Esophagus squamous epithelium (tissue), 5 donors: Measurements from ENCODE around the gene ZMYM2. TPM values are rescaled to one million over a fixed set of nuclear protein-coding genes. Genes with fewer than 3 reads are reported as not detected.

Experiments used
- DNase-seq: peaks from one replicate; lab custom pipeline; 2025; lab: John Stamatoyannopoulos, UW
- H3K27ac ChIP-seq, 4 donors: fragments of 200-600 bp; sonication (generic); one replicate each; pipeline ENCODE4 v1.5.1; 2016 to 2019; ENCODE audit warnings: mild to moderate bottlenecking in 1 of 4
- H3K27me3 ChIP-seq, 4 donors: fragments of 200-600 bp; sonication (generic); 1 replicate in 3 of 4; 2 replicates in 1 of 4; pipeline versions ENCODE4 v1.5.1 to v1.6.0; 2017 to 2021; ENCODE audit warnings: antibody characterized with exemption in 1 of 4
- H3K36me3 ChIP-seq, 3 donors: fragments of 200-600 bp; sonication (generic); one replicate each; pipeline ENCODE4 v1.5.1; 2016 to 2019
- H3K4me1 ChIP-seq, 3 donors: fragments of 200-600 bp; sonication (generic); one replicate each; pipeline ENCODE4 v1.5.1; 2017 to 2019
- H3K4me3 ChIP-seq, 4 donors: fragments of 200-600 bp; sonication (generic); 1 replicate in 3 of 4; 2 replicates in 1 of 4; pipeline ENCODE4 v1.5.1; 2016 to 2019; ENCODE audit warnings: mild to moderate bottlenecking in 2 of 4, moderate library complexity in 1 of 4
- H3K9me3 ChIP-seq, 3 donors: fragments of 200-600 bp; sonication (generic); one replicate each; pipeline ENCODE4 v1.5.1; 2016 to 2019
- CTCF ChIP-seq, 6 experiments: fragments of 450-650 bp in 4 of 6; fragments of 200-600 bp in 2 of 6; sonication (generic) in 2 of 6; IDR thresholded peaks; one replicate each; pipeline ENCODE4 v1.5.1; 2016 to 2019; ENCODE audit warnings: antibody characterized with exemption in 6 of 6, mild to moderate bottlenecking in 4 of 6, moderate library complexity in 4 of 6
- POLR2A ChIP-seq, 4 donors: fragments of 450-650 bp; IDR thresholded peaks; one replicate each; pipeline ENCODE4 v1.6.1; 2017; ENCODE audit warnings: antibody characterized with exemption in 4 of 4, mild to moderate bottlenecking in 4 of 4, moderate library complexity in 3 of 4
- WGBS, 2 donors: methylation state at CpG; one replicate each; pipeline ENCODE4 v1.1.5; 2018; 5-methylcytosine and 5-hydroxymethylcytosine counted together
- intact Hi-C: fragments of 100-400 bp; cut with DNase I; formaldehyde crosslinking; loops from one replicate; pipeline ENCODE4 v1.15.0; 2022
- total RNA-seq, 4 donors: library from RNA; depleted of rRNA; stranded (reverse); fragments of >200 nt; gene quantifications; one replicate each; pipeline ENCODE4 v1.1.0, GENCODE V29; 2016
- donor health status: DM: yes; HTN: yes; CAD: no.

Gene ZMYM2
- total RNA-seq, 4 donors from 2014 or later = 36.4 to 76.5 (median 46.9) TPM

- H3K4me3 ChIP-seq = no peak overlapping the region
- H3K9me3 ChIP-seq = no peaks in the 10 kb centered on the region
- TF ChIP-seq POLR2A (IDR thresholded peaks at IDR 0.05) = no peak
- TF ChIP-seq CTCF (IDR thresholded peaks at IDR 0.05) = no peak
- H3K27ac ChIP-seq = no peak overlapping the region
- 78 to 88% methylated on average over 4 of the region's 4 CpGs for WGBS, 2 donors
- peaks cover 0 to 22% (median 5%) of the 10 kb centered on the region in 3 donors for H3K4me1 ChIP-seq
- peaks cover 0 to 88% (median 7%) of the 10 kb centered on the region in 3 donors for H3K36me3 ChIP-seq
- no peak for DNase-seq
- no peaks in the 10 kb centered on the region for H3K27me3 ChIP-seq
- intact Hi-C loops = no loop called here
Observed at GRCh38 chr13:19993024-19993423, 34.5 kb downstream of the ZMYM2 start.

GRCh38 chr13:19998960-19999359 lies 40.4 kb downstream of the ZMYM2 start:
- Histone ChIP-seq H3K9me3 (no peaks in the 10 kb centered on the region), H3K4me3 (no peak overlapping the region), H3K36me3 (peaks cover 0 to 93% (median 4%) of the 10 kb centered on the region in 3 donors), H3K27me3 (no peaks in the 10 kb centered on the region), H3K27ac (no peak overlapping the region), H3K4me1 (peaks cover 0 to 13% (median 0%) of the 10 kb centered on the region in 3 donors)
- TF ChIP-seq POLR2A (IDR thresholded peaks at IDR 0.05) (no peak), CTCF (IDR thresholded peaks at IDR 0.05) (no peak)
- 91 to 98% methylated on average over 3 of the region's 3 CpGs for WGBS, 2 donors
- no peak for DNase-seq
- intact Hi-C loops = no loop called here

GRCh38 chr13:20000062-20000552 lies 41.6 kb downstream of the ZMYM2 start:
- DNase-seq = no peak
- Histone ChIP-seq H3K4me1 (peaks cover 0 to 13% (median 0%) of the 10 kb centered on the region in 3 donors), H3K9me3 (no peaks in the 10 kb centered on the region), H3K27ac (no peak overlapping the region), H3K4me3 (no peak overlapping the region), H3K36me3 (peaks cover 0 to 93% (median 8%) of the 10 kb centered on the region in 3 donors), H3K27me3 (no peaks in the 10 kb centered on the region)
- intact Hi-C loops = no loop called here
- WGBS, 2 donors = 81 to 83% methylated on average over 5 of the region's 5 CpGs
- no peak for TF ChIP-seq CTCF (IDR thresholded peaks at IDR 0.05)
- no peak for TF ChIP-seq POLR2A (IDR thresholded peaks at IDR 0.05)

- Histone ChIP-seq H3K4me1 (peaks cover 0 to 13% (median 0%) of the 10 kb centered on the region in 3 donors), H3K9me3 (no peaks in the 10 kb centered on the region), H3K4me3 (no peak overlapping the region), H3K27me3 (no peaks in the 10 kb centered on the region), H3K36me3 (peaks cover 0 to 93% (median 12%) of the 10 kb centered on the region in 3 donors), H3K27ac (no peak overlapping the region)
- WGBS, 2 donors = 69 to 71% methylated on average over 4 of the region's 4 CpGs
- intact Hi-C loops = no loop called here
- DNase-seq = no peak
- TF ChIP-seq POLR2A (IDR thresholded peaks at IDR 0.05) = no peak
- no peak for TF ChIP-seq CTCF (IDR thresholded peaks at IDR 0.05)
Observed at GRCh38 chr13:20001366-20002190, 43.1 kb downstream of the ZMYM2 start.

GRCh38 chr13:20002787-20003186 lies 44.3 kb downstream of the ZMYM2 start:
- H3K27ac ChIP-seq = no peak overlapping the region
- no peaks in the 10 kb centered on the region for H3K9me3 ChIP-seq
- no peak for TF ChIP-seq POLR2A (IDR thresholded peaks at IDR 0.05)
- no peak for TF ChIP-seq CTCF (IDR thresholded peaks at IDR 0.05)
- H3K36me3 ChIP-seq = peaks cover 0 to 95% (median 14%) of the 10 kb centered on the region in 3 donors
- intact Hi-C loops = no loop called here
- H3K27me3 ChIP-seq = no peaks in the 10 kb centered on the region
- 70 to 84% methylated on average over 3 of the region's 3 CpGs for WGBS, 2 donors
- no peak overlapping the region for H3K4me3 ChIP-seq
- H3K4me1 ChIP-seq = peaks cover 0 to 8% (median 0%) of the 10 kb centered on the region in 3 donors
- no peak for DNase-seq
